Kidney (tissue), 14 donors: ENCODE measurements around the gene RPP21. TPM values are rescaled to one million over a fixed set of nuclear protein-coding genes. Genes with fewer than 3 reads are reported as not detected.

Source experiments
- DNase-seq, 5 donors: peaks; one replicate each; pipeline ENCODE4 v3.0.0-alpha.2; 2013 to 2020
- FAIRE-seq: peaks from 2 replicates; lab custom pipeline; 2012; peaks lifted over from hg19 to GRCh38; lab: Jason Lieb, UNC
- H3K27ac ChIP-seq, 2 donors: one replicate each; pipeline ENCODE4 v1.7.0; 2013; ENCODE audit warnings: low read depth in 2 of 2, low read length in 2 of 2, inconsistent platforms in 1 of 2
- H3K27me3 ChIP-seq: one replicate; pipeline ENCODE4 v1.7.1; 2013; ENCODE audit warnings: low read length, inconsistent platforms; ENCODE audit not compliant: control insufficient read depth, insufficient read depth
- H3K36me3 ChIP-seq, 3 donors: one replicate each; pipeline versions ENCODE4 v1.7.0 to v1.7.1; 2013; ENCODE audit warnings: low read length in 3 of 3, control low read depth in 1 of 3, inconsistent platforms in 1 of 3; ENCODE audit not compliant: insufficient read depth in 3 of 3, control insufficient read depth in 2 of 3
- H3K4me1 ChIP-seq, 3 donors: one replicate each; pipeline versions ENCODE4 v1.7.0 to v1.7.1; 2013; ENCODE audit warnings: low read length in 3 of 3, inconsistent platforms in 1 of 3, low read depth in 1 of 3; ENCODE audit not compliant: control insufficient read depth in 2 of 3, insufficient read depth in 2 of 3
- H3K4me3 ChIP-seq, 3 donors: one replicate each; pipeline versions ENCODE4 v1.7.0 to v1.8.1; 2013; ENCODE audit warnings: low read length in 3 of 3, control low read depth in 1 of 3, inconsistent platforms in 1 of 3
- H3K9ac ChIP-seq, 3 donors: one replicate each; pipeline versions ENCODE4 v1.7.0 to v1.7.1; 2013; ENCODE audit warnings: low read length in 3 of 3, control low read depth in 1 of 3, inconsistent platforms in 1 of 3
- H3K9me3 ChIP-seq, 3 donors: one replicate each; pipeline versions ENCODE4 v1.7.0 to v1.7.1; 2013; ENCODE audit warnings: low read length in 3 of 3, control low read depth in 1 of 3, inconsistent platforms in 1 of 3; ENCODE audit not compliant: control insufficient read depth in 2 of 3, insufficient read depth in 1 of 3
- CTCF ChIP-seq: IDR thresholded peaks from 3 replicates; pipeline ENCODE4 v1.5.1; 2012; ENCODE audit warnings: mild to moderate bottlenecking, moderate library complexity, borderline replicate concordance; ENCODE audit not compliant: insufficient read depth; ENCODE audit errors: extremely low read depth
- intact Hi-C: fragments of 100-400 bp; cut with DNase I; formaldehyde crosslinking; loops from one replicate; pipeline ENCODE4 v1.11.1; 2022
- polyA plus RNA-seq: library from polyadenylated mRNA; stranded (reverse); fragments of 350-450 nt; fragmentation: Illumina TruSeq; extraction: RNeasy Lipid Tissue Mini Kit (QIAGEN cat#74804); gene quantifications from one replicate; pipeline ENCODE4 v1.2.3, GENCODE V29; 2014; ENCODE audit warnings: low read depth, low replicate concordance; ENCODE audit not compliant: insufficient read depth
- total RNA-seq: library from RNA; stranded (reverse); fragmentation: NEBNext Ultra II Directional; extraction: Animal tissue kit (Norgen Biotek cat#: 25700); gene quantifications from one replicate; pipeline ENCODE4 v1.2.1, GENCODE V29; 2021
- donor health status: control.
- donor health status: control.
- donor health status: control.
- donor health status: control.
- donor health status: control.
- donor health status: DM: yes; HTN: yes; CAD: no.
- donor health status: Normal renal cell carcinoma (clear cell type).

RPP21 gene
- total and polyA plus RNA-seq, 2 donors from 2014 or later: 34.5 to 73.9 TPM

GRCh38 chr6:30334075-30334783 is 10.7 kb upstream of the RPP21 start:
- Histone ChIP-seq H3K9ac (no peak overlapping the region), H3K4me1 (no peaks in the 10 kb centered on the region), H3K36me3 (peaks cover 8 to 41% (median 32%) of the 10 kb centered on the region in 3 donors), H3K27me3 (no peaks in the 10 kb centered on the region), H3K9me3 (no peaks in the 10 kb centered on the region), H3K4me3 (no peak overlapping the region), H3K27ac (no peak overlapping the region)
- intact Hi-C loops: no loop called here
- FAIRE-seq: no peak
- DNase-seq: no peak
- TF ChIP-seq CTCF: no peak

- Histone ChIP-seq H3K9ac (no peak overlapping the region), H3K36me3 (peaks cover 12 to 48% (median 30%) of the 10 kb centered on the region in 3 donors), H3K27me3 (no peaks in the 10 kb centered on the region), H3K4me3 (no peak overlapping the region), H3K27ac (no peak overlapping the region), H3K9me3 (no peaks in the 10 kb centered on the region), H3K4me1 (peaks cover 0 to 2% (median under 1%) of the 10 kb centered on the region in 3 donors)
- no peak for TF ChIP-seq CTCF
- FAIRE-seq (no peak), DNase-seq (no peak)
- intact Hi-C loops: no loop called here
Observed at GRCh38 chr6:30340589-30341054, 4.3 kb upstream of the RPP21 start.

GRCh38 chr6:30341218-30341617 is 3.7 kb upstream of the RPP21 start:
- H3K27ac ChIP-seq: no peak overlapping the region
- H3K9ac ChIP-seq: no peak overlapping the region
- H3K4me1 ChIP-seq: peaks cover 0 to 8% (median 3%) of the 10 kb centered on the region in 3 donors
- intact Hi-C loops: no loop called here
- no peak for FAIRE-seq
- peaks cover 8 to 42% (median 25%) of the 10 kb centered on the region in 3 donors for H3K36me3 ChIP-seq
- no peak overlapping the region for H3K4me3 ChIP-seq
- H3K9me3 ChIP-seq: no peaks in the 10 kb centered on the region
- H3K27me3 ChIP-seq: no peaks in the 10 kb centered on the region
- no peak for DNase-seq
- no peak for TF ChIP-seq CTCF
